NCI-H1092 treated with DMSO at 0.1 percent for 48 hours (cell line): ENCODE data around the gene CGRRF1.

ENCODE experiments used
- DNase-seq: peaks from one replicate; lab custom pipeline; 2025; lab: John Stamatoyannopoulos, UW

CGRRF1 gene

DNA sequence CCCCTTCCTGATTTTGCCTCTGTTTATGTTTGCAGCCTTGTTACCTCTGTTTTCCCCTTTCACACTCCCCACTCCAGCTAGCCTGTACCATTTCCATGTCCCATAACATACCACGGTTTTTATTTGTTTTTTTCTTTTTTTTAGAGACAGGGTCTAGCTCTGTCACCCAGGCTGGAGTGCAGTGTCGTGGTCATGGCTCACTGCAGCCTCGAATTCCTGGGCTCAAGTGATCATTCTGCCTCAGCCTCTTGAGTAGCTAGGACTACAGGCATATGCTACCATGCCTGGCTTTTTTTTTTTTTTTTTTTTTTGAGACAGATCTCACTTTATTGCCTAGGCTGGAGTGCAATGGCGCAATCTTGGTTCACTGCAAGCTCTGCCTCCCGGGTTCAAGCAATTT lies 38.8 kb downstream of the CGRRF1 start:
- DNase-seq: no peak

DNA sequence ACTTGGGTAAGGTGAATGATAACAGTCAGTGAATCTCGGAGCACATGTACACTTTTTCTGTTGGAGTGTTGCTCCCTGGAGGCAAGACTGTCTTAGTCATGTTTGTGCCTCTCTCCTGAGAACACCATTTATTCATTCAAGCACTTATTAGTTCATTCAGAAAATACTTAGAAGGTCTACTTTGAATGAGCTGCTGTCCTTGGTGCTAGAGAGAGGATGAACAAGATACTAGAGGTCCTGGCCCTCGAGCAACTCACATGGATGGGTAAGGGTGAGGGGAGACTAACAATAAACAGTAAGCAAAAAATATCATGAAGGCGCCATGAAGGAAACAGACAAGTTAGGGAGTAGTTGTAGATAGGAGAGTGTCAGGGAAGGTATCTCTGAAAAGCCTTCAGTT lies 40.2 kb downstream of the CGRRF1 start:
- DNase-seq: no peak

- DNase-seq: no peak
Observed at GRCh38 chr14:54550514-54550913, 40.8 kb downstream of the CGRRF1 start.

- no peak for DNase-seq
Observed at GRCh38 chr14:54554401-54554800, 44.7 kb downstream of the CGRRF1 start.

GRCh38 chr14:54555651-54556050 lies 45.9 kb downstream of the CGRRF1 start:
- DNase-seq: no peak

DNA sequence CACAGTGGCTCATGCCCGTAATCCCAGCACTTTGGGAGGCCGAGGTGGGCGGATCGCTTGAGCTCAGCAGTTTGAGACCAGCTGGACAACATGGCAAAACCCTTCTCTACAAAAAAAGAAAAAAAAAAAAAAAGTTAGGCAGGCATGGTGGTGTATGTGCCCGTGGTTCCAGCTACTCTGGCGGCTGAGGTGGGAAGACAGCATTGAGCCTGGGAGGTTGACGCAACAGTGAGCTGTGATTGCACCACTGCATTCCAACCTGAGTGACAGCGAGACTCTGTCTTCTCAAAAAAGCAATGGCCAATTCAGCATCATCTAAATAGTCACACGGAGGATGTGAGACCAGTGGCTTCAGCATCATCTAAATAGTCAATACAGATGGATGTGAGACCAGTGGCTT lies 46.8 kb downstream of the CGRRF1 start:
- DNase-seq: no peak

- DNase-seq: no peak
Observed at GRCh38 chr14:54562334-54562733, 52.6 kb downstream of the CGRRF1 start.

DNA sequence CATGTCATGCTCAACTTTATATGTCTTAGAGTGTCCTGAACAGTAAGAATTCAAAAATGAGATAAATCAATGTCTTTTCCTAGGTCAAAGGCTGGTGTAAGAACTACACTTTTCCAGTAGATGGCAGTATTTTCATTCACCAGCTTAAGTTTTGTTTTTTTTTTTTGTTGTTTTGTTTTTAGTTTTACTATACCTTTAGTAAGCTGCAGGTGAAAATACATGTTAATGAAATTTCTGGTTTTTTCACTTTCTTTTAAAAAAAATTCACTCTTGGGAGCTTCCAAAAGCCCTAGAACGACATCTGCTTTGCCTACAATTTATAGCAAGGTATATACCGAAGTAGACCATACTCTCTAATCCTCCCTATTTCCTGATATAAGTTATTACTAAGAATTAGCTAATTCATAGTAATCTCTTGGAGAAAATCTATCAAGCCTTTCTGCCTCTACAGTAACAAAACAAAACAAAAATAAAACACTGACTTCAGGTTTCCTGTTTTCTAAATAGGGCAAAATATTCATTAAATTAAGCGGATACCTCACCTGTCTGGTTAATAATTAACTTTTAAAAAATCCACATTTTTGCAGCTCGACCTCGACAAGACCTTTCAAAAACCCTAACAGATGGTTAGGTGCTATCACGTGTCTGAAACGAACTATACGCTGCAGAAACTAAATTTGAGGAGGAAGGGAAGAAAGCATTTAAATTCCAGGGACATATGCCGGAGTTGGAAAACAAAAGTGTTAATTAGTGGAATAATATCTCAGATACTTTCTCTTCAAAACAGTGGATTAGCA lies 54.6 kb downstream of the CGRRF1 start:
- DNase-seq: peak; percentile 55

DNA sequence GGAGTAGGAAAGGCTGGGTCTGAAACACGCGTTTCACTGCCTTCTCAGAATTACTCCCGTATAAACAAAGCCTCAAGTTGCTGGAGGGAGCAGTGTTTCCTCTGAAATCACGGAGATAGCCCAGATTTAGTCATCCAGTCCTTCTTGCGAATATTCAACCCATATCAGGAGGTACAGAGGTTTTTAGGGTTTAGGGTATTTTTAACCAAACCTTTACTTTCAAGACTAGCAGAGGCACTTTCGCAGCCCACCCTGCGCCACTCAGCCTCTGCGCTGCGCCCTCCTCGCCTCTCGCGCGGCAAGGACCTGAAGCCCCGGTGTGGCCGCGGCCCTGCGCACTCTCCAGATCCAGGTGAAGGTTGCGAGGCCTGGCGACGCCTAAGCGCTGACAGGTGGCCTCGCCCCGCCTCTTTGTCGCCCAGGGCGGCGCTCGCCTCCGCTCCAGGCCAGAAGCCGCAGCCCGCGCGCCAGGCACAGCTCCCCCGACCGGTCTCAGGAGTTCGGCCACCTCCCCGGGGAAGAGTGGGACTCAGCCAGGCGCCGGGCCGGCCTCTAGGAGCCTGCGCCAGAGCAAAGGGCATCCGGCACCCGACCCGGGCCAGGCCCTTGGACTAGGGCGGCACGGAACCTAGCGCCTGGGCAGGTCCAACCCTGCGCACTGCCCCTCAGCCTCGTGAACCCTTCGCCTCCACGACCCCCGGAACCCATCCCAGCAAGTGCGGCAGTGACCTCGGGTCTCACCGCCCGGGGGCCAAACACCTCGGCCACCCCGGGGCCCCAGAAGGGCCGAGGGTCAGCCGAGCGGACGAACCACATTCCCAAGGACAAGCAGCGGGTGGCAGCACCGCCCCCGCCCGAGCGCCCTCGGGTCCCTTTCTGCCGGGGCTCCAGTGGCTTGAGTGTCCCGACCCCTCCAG lies 55.4 kb downstream of the CGRRF1 start:
- DNase-seq: peak; percentile 37

GRCh38 chr14:54565785-54566409 lies 56.2 kb downstream of the CGRRF1 start:
- peak; percentile 31 for DNase-seq

DNA sequence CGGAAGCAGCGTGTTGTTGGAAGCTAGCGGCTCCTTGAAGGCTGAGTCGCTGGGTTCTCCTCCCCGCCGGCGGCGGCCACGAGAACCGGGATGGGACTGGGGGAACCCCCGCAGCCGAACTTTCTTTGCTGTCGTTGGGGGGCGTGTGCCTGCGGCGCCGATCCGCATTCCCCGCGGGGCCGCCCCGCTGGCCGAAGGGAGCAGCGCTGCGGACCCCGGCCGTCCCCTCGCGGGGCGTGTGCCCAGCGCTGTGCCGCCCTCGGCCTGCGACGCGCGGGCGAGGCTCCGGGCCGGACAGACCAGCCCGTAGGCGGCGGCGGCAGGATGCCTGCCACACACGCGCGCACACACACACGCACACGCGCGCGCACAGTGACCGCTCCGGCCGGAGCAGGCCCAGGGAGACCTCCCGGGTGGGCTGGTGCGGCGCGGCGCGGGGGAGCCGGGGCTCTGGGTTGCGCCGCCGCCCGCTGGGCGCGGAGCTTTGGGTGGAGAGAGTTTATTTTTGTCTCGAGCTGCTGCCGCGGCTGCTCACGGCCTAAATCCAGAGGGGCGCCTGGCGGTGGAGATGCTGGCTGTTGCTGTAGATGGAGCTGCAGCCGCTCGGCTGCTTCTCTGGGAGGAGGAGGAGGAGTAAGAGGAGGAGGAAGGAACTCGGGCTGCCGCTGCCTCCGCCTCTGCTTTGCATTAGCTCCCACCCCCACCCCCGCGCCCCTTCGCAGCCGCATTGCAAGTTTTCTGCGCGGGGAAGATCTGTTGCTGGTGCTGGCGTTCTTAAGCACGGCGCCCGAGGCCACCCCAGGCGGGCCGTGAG lies 56.9 kb downstream of the CGRRF1 start, which contains the start of gene SAMD4A:
TSS of gene SAMD4A (plus strand) at position 719 of the 814 bp plus-strand sequence. CDS start 789 bp downstream, outside the sequence.
- peak; percentile 41 for DNase-seq

DNA sequence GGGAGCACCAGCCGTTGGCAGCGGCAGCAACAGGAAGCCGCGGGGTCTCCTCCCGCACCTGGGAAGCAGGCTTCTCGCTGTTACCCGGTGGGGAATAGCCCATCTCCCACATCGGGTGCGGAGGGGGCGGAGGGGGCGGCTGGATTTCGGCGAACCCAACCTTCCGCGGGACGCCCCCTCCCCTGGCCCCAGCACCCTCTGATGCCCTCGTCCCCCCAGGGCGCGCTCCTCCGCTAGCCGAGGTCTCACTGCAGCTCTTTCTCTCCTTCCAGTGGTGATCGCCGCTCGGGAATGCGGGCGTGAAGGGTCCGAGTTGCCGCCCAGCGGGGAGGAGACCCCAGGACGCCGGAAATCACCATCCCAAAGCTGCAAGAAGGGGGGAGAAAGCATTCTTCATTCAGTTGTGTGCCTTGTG lies 57.5 kb downstream of the CGRRF1 start:
- peak; percentile 37 for DNase-seq

GRCh38 chr14:54567639-54568561 lies 58.2 kb downstream of the CGRRF1 start:
- DNase-seq: peak; percentile 37

DNA sequence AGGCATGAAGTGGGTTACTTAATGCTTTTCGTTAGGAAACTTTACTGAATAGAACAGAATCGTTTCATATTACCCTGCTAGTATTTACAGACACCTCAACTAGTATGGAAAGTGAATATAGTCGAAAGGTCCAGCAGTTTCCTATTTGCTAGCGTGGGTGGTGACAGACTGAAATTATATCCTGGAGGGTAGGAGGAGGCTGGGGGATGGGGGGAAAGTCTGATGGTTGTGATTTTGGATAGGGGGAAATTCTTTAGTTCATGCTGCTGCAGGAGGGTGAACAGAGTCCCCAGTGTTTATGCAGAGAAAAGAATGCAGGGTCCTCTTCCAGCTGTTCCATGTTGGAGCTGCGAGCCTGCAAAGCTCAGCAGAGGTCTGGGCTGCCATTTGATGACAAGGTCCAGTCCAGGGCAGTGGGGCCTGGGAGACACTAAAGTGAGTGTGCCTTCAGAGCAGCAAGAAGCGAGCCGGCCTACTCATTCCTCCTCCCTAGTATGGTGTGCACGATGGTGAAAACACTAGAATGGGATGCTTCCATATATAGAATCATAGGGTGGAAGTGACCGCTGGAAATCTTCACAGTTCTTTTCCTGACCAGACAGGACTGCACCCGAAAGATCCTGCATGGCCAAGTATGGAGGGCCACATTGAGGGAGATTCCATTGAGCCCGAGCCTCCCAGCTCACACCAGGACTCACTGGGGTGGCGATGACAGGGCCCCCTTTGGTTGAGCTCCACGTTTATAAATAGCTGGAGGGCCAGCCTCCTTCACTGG lies 59.3 kb downstream of the CGRRF1 start:
- DNase-seq: no peak

GRCh38 chr14:54570047-54570446 lies 60.3 kb downstream of the CGRRF1 start:
- DNase-seq: no peak

DNA sequence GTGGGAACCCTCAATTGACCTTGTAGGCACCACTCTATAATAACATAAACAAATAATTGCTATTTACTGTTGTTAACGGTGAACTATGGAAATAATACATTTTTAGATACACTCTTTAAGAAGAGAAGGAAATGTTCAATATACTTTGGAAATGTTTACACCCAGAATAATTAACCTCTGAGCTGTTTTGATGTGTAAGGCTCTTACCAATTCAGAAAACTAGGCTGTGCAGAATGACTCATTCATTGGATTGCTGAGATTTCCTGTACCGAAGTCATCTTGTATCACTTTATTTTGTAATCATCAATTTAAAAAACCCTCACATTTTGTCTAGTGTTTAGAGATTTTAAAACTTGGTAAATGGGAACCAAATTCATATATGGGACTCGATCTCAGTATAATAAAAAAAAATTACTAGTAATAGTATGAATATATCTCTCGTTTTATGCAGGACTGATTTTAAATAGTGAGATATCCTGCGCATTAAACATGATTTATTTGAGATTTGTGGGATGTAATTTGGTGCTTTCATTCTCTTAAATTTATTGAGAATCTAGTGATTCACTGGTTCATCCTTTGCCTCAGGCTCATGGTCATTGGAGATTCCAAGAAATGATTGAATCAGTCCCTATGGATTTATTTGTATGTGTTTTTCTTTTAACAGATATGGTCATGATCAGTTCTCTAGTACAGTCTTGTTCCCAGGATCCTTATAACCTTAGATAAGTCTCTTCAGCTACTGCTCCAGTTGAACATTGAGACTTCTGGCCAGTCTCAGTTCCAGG lies 61.1 kb downstream of the CGRRF1 start:
- no peak for DNase-seq

DNA sequence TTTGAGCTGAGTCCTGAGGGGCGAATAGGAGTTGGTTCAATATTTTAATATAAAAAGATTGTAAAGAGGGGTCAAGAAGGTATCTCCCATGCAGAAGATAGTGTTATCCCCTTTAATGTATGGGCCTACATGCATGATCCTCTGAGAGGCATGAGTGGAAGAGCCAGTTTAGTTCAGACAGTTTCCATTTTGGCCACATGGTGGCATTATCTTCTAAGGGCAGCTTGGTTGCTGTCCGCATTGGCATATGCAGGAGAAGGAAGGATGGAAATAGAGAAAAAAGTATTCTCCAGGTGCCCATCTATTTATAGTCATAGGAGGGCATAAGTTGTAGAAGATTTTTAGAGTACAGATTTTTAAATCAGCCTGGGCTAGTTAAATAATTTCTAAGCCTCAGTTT lies 62.6 kb downstream of the CGRRF1 start:
- DNase-seq: no peak

DNA sequence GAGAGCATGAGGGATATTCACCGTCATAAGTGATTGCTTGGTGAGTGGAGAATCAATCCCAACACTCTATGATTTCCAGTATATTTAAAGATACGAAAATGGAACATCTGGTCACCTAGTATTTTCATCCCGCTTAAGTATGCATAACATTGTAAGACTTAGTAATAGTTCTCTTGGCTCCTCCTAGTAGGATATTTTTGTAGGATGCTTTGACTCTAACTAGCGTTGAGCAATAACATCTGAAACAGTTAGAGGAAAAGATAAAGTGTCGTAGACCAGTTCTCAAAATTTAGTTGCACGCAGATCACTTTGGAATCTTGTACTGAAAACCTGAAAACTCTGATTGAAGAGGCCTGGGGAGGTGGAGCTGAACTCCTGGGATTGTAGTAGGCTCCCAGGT lies 64.8 kb downstream of the CGRRF1 start:
- DNase-seq: no peak

GRCh38 chr14:54577494-54577893 lies 67.8 kb downstream of the CGRRF1 start:
- DNase-seq: no peak
